Brain microvascular endothelial cell (primary cell): ENCODE results near the gene NUP210L.

Experiments
- DNase-seq: peaks from one replicate; pipeline ENCODE4 v3.0.0-alpha.2; 2020
- H3K27ac ChIP-seq: fragments of 250-450 bp; sonication (Bioruptor Pico); 2 replicates; pipeline ENCODE4 v1.5.1; 2020; ENCODE audit warnings: mild to moderate bottlenecking, moderate library complexity
- H3K27me3 ChIP-seq: fragments of 250-450 bp; sonication (Bioruptor Pico); replicated peaks from 2 replicates; pipeline ENCODE4 v1.5.1; 2020; ENCODE audit warnings: mild to moderate bottlenecking
- H3K36me3 ChIP-seq: fragments of 250-450 bp; sonication (Bioruptor Pico); replicated peaks from 2 replicates; pipeline ENCODE4 v1.5.1; 2020; ENCODE audit warnings: mild to moderate bottlenecking
- H3K4me3 ChIP-seq: 2 replicates; pipeline ENCODE4 v1.5.1; 2011; ENCODE audit warnings: low read depth, mild to moderate bottlenecking, control low read depth, low read length, moderate library complexity
- in situ Hi-C: cut with HindIII; loops from 2 replicates; pipeline ENCODE4 v1.10.0; 2017; ENCODE audit warnings: low sequenced_read_pairs, low pct_ligation_motif_present
- TF ChIP-seq, protein P1 (sequence below): IDR thresholded peaks from 2 replicates; pipeline ENCODE4 v1.5.1; 2011; ENCODE audit warnings: low read depth, mild to moderate bottlenecking, moderate library complexity, low read length, control low read depth, inconsistent platforms; ENCODE audit errors: missing control alignments

Gene NUP210L

DNA sequence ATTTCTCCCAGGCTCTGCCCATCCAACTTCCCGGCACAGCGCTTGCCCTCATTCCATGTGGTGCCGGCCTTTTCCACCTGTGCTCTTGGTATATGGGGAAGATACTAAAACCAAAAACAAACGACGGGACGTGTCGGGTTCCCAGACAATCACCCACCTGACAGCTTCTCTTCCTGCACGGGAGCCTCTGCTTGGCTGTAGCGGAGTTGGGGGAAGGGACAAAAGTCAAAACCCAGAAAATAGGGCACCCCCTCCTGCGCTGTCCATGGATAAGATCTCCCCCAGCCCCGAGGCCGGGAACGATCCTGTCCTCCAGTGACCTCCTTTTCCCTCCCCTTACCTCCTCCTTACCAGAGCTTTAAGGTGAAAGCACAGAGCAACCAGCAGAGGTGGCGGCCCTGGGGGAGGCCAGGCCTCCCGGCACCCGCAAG lies 178.0 kb downstream of the NUP210L start:
- TF ChIP-seq, protein P1, sequence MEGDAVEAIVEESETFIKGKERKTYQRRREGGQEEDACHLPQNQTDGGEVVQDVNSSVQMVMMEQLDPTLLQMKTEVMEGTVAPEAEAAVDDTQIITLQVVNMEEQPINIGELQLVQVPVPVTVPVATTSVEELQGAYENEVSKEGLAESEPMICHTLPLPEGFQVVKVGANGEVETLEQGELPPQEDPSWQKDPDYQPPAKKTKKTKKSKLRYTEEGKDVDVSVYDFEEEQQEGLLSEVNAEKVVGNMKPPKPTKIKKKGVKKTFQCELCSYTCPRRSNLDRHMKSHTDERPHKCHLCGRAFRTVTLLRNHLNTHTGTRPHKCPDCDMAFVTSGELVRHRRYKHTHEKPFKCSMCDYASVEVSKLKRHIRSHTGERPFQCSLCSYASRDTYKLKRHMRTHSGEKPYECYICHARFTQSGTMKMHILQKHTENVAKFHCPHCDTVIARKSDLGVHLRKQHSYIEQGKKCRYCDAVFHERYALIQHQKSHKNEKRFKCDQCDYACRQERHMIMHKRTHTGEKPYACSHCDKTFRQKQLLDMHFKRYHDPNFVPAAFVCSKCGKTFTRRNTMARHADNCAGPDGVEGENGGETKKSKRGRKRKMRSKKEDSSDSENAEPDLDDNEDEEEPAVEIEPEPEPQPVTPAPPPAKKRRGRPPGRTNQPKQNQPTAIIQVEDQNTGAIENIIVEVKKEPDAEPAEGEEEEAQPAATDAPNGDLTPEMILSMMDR = no peak

DNA sequence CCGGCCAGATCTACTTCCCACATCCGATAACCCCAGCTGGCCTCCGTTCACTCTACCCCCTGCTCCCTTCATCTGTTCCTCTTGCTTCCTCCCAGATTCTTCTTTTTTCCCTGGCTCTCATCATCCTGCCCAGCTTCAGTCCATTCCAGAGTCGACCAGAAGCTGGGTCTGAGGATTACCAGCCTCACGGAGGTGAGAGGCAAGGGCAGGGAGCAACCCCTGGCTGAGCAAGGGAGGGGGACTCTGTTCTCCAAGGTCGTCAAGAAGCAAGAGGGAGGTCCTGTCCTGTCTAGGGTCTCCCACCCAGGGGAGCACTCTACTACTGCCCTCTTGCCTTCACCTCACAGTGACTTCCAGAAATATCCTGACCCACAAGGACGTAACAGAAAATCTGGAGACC lies 181.3 kb downstream of the NUP210L start:
- Histone ChIP-seq H3K27ac (no peak overlapping the region), H3K36me3 (peaks cover 25% of the 10 kb centered on the region), H3K27me3 (no peaks in the 10 kb centered on the region), H3K4me3 (no peak overlapping the region)
- TF ChIP-seq, protein P1 = no peak
- no peak for DNase-seq
- in situ Hi-C loops = no loop called here

More for the DNA sequence above, 178.0 kb downstream of the NUP210L start:
- Histone ChIP-seq H3K27me3 (no peaks in the 10 kb centered on the region), H3K36me3 (peaks cover 38% of the 10 kb centered on the region), H3K27ac (peak overlapping the region; percentile 62), H3K4me3 (peak overlapping the region; percentile 97)
- DNase-seq = no peak
- in situ Hi-C loops = no loop called here

DNA sequence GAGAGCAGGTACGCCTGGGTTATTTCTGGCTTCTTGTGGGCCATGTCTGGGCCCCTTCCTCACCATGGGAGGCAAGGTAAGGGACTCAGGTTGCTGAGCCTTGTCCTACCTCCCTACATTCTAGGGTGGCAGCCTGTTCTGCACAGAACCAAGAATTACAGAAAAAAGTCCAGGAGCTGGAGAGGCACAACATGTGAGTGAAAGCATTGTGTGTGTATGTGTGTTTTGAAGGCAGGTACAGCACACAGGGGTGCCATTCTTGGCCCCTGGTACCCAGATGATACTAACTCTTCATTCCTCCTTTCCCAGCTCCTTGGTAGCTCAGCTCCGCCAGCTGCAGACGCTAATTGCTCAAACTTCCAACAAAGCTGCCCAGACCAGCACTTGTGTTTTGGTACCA lies 181.8 kb downstream of the NUP210L start:
- in situ Hi-C loops = no loop called here
- H3K27ac ChIP-seq = no peak overlapping the region

DNA sequence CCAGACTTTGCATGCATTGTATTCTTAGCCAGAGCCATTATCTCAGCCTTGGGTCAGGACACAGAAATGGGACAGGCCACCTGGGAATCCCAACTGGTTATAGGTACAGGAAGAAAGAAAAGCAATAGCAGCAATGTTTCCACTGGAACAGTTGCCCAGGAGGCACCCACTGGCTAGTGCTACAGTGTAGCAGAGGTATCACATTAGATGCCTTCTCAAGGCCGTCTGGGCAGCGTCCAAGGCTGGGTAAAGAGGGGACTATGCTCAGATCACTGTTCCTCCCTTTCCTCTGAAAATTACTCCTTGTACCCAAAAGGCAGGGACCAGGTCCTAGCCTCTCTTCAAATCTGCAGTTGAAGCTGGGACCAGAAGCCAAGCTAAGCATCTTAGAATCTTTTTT lies 184.5 kb downstream of the NUP210L start:
- Histone ChIP-seq H3K27me3 (no peaks in the 10 kb centered on the region), H3K27ac (no peak overlapping the region), H3K4me3 (no peak overlapping the region), H3K36me3 (peaks cover 18% of the 10 kb centered on the region)
- TF ChIP-seq, protein P1 = no peak
- in situ Hi-C loops = no loop called here
- no peak for DNase-seq

More for the DNA sequence above, 181.8 kb downstream of the NUP210L start:
- Histone ChIP-seq H3K27me3 (no peaks in the 10 kb centered on the region), H3K36me3 (peaks cover 25% of the 10 kb centered on the region), H3K4me3 (no peak overlapping the region)
- TF ChIP-seq, protein P1 = no peak
- DNase-seq = no peak

DNA sequence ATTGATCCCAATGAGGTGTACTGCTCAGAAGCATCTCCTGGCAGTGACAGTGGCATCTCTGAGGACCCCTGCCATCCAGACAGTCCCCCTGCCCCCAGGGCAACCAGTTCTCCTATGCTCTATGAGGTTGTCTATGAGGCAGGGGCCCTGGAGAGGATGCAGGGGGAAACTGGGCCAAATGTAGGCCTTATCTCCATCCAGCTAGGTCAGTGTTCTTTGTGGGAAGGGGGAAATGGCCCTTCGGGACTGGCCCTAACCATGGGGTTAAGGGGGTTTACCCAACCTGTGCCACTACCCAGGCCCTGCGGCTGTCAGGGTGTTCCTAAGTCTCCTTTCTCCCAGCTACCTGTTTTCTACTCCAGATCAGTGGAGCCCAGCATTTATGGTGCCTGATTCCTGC lies 185.9 kb downstream of the NUP210L start:
- no peak overlapping the region for H3K4me3 ChIP-seq
- TF ChIP-seq, protein P1 = no peak
- H3K27ac ChIP-seq = no peak overlapping the region
- DNase-seq = no peak
- peaks cover 6% of the 10 kb centered on the region for H3K36me3 ChIP-seq
- in situ Hi-C loops = no loop called here
- H3K27me3 ChIP-seq = no peaks in the 10 kb centered on the region

DNA sequence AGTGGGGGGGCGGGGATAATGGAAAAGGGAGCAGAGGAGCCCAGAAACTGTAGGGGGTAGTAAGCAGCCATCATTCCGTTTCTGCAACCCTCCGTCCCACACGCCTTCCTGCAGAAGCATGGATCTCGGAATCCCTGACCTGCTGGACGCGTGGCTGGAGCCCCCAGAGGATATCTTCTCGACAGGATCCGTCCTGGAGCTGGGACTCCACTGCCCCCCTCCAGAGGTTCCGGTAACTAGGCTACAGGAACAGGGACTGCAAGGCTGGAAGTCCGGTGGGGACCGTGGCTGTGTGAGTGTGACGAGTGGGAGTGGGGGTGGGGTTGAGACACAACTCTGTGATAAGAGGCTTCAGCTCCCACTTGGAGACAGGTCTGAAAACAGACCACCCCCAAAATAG lies 186.5 kb downstream of the NUP210L start:
- H3K27me3 ChIP-seq = no peaks in the 10 kb centered on the region
- no peak overlapping the region for H3K27ac ChIP-seq
- H3K4me3 ChIP-seq = peak overlapping the region; percentile 56
- H3K36me3 ChIP-seq = peaks cover under 1% of the 10 kb centered on the region
- no peak for DNase-seq
- TF ChIP-seq, protein P1 = no peak
- in situ Hi-C loops = no loop called here
